SK-MEL-5 (cell line): ENCODE measurements around the gene LILRB3. TPM values are rescaled to one million over a fixed set of nuclear protein-coding genes. Genes with fewer than 3 reads are reported as not detected.
"Not testable (repeated sequence)": the region's sequence is repeated elsewhere in the genome, so short reads cannot be mapped to it uniquely, and the experiment has no call there.

Experiments used
- DNase-seq: peaks from one replicate; pipeline ENCODE4 v3.0.0-alpha.2; 2016; ENCODE audit warnings: low read depth, low spot score
- in situ Hi-C: cut with HindIII; loops from 2 replicates; pipeline ENCODE4 v1.10.0; 2016; ENCODE audit warnings: low sequenced_read_pairs, high pct_unique_total_duplicates, low pct_unique_long_range_greater_than_20kb
- total RNA-seq: library from RNA; depleted of rRNA; stranded (reverse); fragments of >200 nt; shearing (Covaris generic); gene quantifications from 2 replicates; pipeline ENCODE4 v1.2.3, GENCODE V29; 2014

LILRB3 gene
- total RNA-seq, 1 experiment from 2014 or later: 1.1 TPM

GRCh38 chr19:54203151-54203611 lies 19.6 kb downstream of the LILRB3 start:
- DNase-seq: no peak
- in situ Hi-C loops: no loop called here

DNA sequence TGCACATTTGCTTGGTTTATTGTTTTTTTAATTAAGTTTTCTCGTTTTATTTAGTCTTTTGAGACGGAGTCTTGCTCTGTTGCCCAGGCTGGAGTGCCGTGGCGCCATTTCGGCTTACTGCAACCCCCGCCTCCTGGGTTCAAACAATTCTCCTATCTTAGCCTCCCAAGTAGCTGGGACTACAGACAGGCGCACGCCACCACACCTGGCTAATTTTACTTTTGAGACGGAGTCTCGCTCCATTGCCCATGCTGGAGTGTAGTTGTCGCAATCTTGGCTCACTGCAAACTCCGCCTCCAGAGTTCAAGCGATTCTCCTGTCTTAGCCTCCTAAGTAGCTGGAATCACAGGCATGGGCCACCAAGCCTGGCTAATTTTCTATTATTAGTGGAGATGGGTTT lies 20.8 kb downstream of the LILRB3 start:
- no peak for DNase-seq
- in situ Hi-C loops: no loop called here

DNA sequence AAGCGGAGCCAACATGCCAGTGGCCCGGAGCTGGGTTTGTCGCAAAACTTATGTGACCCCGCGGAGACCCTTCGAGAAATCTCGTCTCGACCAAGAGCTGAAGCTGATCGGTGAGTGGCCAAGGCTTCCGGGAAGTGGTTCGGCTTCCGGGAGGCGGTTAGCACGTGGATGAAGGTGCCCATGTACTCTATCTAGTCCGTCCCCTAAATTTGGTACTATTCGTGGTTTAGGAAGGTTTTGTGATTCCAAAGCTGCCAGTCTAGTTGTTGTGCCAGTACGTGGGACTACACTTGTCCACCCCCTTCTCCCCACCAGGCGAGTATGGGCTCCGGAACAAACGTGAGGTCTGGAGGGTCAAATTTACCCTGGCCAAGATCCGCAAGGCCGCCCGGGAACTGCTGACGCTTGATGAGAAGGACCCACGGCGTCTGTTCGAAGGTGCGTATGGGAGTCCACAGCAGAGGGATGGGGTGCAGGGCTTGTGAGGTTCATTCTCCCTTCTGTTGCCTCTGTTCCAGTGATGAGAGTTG lies 21.6 kb downstream of the LILRB3 start:
- no peak for DNase-seq
- in situ Hi-C loops: no loop called here

- in situ Hi-C loops: no loop called here
- no peak for DNase-seq
Observed at GRCh38 chr19:54199401-54199800, 23.4 kb downstream of the LILRB3 start.

DNA sequence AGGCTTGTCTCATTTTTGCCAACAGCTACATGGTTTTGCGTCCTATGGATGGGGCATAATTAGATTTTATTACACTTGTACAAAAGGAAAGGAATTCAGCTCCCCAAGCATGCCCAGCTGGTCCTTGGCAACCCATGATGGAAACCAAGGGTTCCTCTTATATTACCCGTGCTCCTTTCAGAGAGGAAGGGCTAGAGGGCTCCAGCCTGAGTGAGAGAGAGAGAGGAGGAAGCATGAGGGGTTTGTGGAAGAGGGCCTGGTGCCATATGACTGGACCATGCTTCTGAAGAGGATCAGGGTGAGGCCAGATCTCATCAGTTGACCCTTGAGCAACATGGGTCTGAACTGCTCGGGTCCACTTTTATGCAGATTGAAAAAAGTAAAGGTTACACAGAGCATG lies 25.7 kb downstream of the LILRB3 start:
- DNase-seq: no peak
- in situ Hi-C loops: no loop called here

- no peak for DNase-seq
- in situ Hi-C loops: no loop called here
Observed at GRCh38 chr19:54196536-54196935, 26.3 kb downstream of the LILRB3 start.

DNA sequence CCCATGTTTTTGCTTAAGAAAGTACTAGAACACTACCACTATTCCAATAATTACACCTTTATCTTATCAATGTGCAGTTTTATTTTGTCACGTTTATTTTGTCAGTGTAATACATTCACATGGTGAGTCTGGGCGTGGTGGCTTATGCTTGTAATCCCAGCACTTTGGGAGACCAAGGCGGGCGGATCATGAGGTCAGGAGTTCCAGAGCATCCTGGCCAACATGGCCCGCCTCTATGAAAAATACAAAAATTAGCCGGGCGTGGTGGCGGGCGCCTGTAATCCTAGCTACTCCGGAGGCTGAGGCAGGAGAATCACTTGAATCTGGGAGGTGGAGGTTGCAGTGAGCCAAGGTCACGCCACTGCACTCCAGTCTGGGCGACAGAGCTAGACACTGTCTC lies 28.3 kb downstream of the LILRB3 start:
- DNase-seq, in situ Hi-C loops: not testable (repeated sequence)

DNA sequence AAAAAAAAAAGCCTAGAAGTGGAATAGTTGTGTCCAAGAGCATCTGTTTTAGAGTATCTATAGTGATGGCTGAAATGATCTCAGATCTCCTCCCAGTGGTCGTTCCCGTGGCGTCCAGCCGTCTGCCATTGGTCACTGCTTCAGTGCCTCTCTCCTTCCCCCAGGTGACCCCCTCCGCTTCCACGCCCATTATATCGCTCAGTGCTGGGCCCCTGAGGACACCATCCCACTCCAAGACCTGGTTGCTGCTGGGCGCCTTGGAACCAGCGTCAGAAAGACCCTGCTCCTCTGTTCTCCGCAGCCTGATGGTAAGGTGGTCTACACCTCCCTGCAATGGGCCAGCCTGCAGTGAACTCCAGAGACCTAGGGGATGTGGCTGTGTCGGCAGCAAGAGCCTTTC lies 29.8 kb downstream of the LILRB3 start:
- in situ Hi-C loops: no loop called here
- no peak for DNase-seq

- peak; percentile 9 for DNase-seq
- in situ Hi-C loops: no loop called here
Observed at GRCh38 chr19:54191811-54192453, 30.9 kb downstream of the LILRB3 start.

- peak; percentile 74 for DNase-seq
- in situ Hi-C loops: no loop called here
Observed at GRCh38 chr19:54191011-54191810, 31.6 kb downstream of the LILRB3 start, which contains the start of gene TSEN34. TSS of gene TSEN34 (plus strand) at chr19:54191308. CDS start at chr19:54191365, 57 bp downstream.

DNA sequence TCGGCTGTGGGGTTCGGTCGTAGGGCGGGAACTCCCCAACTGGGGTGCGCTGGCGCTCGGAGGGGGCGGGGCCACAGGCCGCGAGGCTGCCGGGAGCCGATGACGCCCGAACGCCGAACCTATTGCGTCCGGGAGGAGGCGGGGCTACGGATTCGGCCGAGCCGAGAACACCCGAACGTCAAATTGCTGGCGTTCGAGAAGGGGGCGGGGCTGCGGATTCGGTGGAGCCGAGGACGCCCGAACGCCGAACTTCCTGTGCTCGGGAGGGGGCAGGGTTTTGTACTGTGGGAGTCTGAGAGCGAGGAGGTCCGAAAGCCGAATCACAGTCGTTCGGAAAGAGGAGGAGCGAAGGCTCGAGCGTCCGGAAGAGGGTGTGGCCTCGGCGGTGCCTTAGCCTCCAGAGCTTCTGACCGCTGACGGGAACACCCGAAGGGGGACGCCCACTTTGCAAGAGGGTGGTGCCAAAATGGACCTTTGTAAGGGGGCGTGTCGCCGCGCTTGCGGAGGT lies 32.2 kb downstream of the LILRB3 start:
- peak; percentile 98 for DNase-seq
- in situ Hi-C loops: no loop called here

GRCh38 chr19:54189735-54190502 lies 32.9 kb downstream of the LILRB3 start:
- in situ Hi-C loops: no loop called here
- peak; percentile 100 for DNase-seq

GRCh38 chr19:54189145-54189734 lies 33.6 kb downstream of the LILRB3 start, which contains the start of gene MBOAT7:
TSS of gene MBOAT7 (minus strand) at chr19:54189580. CDS start at chr19:54188508, 1,072 bp downstream.
- in situ Hi-C loops: no loop called here
- no peak for DNase-seq

GRCh38 chr19:54188215-54188871 lies 34.5 kb downstream of the LILRB3 start:
- no peak for DNase-seq
- in situ Hi-C loops: no loop called here

GRCh38 chr19:54186934-54187381 lies 35.8 kb downstream of the LILRB3 start:
- in situ Hi-C loops: no loop called here
- no peak for DNase-seq

DNA sequence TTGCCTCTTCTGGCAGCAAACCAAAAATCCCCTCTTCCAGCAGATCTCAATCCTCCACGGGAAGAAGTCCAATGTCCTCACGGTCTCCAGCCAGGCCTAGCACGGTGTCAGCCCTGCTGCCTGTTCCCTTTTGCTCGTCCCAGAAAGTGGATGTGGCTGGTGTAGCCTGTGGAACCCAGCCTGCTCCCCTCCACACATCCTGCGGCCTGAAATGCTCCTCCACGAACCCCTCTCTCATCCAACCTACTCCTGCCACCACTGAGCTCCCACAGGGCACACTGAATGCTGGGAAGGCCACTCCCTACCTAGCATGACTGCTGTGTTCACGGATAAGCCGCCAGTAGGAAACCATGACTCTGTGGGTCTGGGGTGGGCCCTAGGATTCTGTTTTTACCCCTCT lies 36.5 kb downstream of the LILRB3 start:
- DNase-seq: no peak
- in situ Hi-C loops: no loop called here

GRCh38 chr19:54183431-54183830 lies 39.4 kb downstream of the LILRB3 start:
- in situ Hi-C loops: no loop called here
- DNase-seq: no peak
